Mesodermal cell (in vitro differentiated cells): ENCODE results near the gene ERBB4.

Experiments
- H3K27ac ChIP-seq: 2 replicates; pipeline ENCODE4 v1.7.0; 2013; ENCODE audit warnings: mild to moderate bottlenecking, low read depth, low read length, moderate library complexity; ENCODE audit not compliant: severe bottlenecking
- H3K36me3 ChIP-seq: 2 replicates; pipeline ENCODE4 v1.7.1; 2013; ENCODE audit warnings: mild to moderate bottlenecking, low read length, moderate library complexity; ENCODE audit not compliant: control insufficient read depth, insufficient read depth
- H3K4me1 ChIP-seq: one replicate; pipeline ENCODE4 v1.7.1; 2013; ENCODE audit warnings: mild to moderate bottlenecking, low read length; ENCODE audit not compliant: insufficient read depth, control insufficient read depth, poor library complexity, severe bottlenecking
- H3K4me3 ChIP-seq: 2 replicates; pipeline ENCODE4 v1.7.0; 2013; ENCODE audit warnings: low read length, control low read depth, mild to moderate bottlenecking; ENCODE audit not compliant: insufficient read depth, poor library complexity, severe bottlenecking; ENCODE audit errors: extremely low read depth
- H3K9me3 ChIP-seq: 2 replicates; pipeline ENCODE4 v1.7.1; 2013; ENCODE audit warnings: mild to moderate bottlenecking, low read length, moderate library complexity; ENCODE audit not compliant: control insufficient read depth
- WGBS, 2 experiments: methylation state at CpG; one replicate each; pipeline ENCODE4 v1.1.5; 2013; ENCODE audit warnings: missing lambda C conversion rate in 2 of 2; ENCODE audit not compliant: insufficient coverage in 2 of 2; 5-methylcytosine and 5-hydroxymethylcytosine counted together

Gene ERBB4

GRCh38 chr2:211822686-211823335 is 715.8 kb downstream of the ERBB4 start:
- no peak overlapping the region for H3K27ac ChIP-seq
- no peaks in the 10 kb centered on the region for H3K36me3 ChIP-seq
- no peak overlapping the region for H3K4me3 ChIP-seq
- 100% methylated on average over 1 of the region's 3 CpGs; no CpG with 5 or more reads in 1 of the 2 experiments for WGBS, 2 experiments
- H3K4me1 ChIP-seq = no peaks in the 10 kb centered on the region
- no peaks in the 10 kb centered on the region for H3K9me3 ChIP-seq

GRCh38 chr2:211816754-211817153 is 721.8 kb downstream of the ERBB4 start:
- no peaks in the 10 kb centered on the region for H3K9me3 ChIP-seq
- H3K27ac ChIP-seq = no peak overlapping the region
- no peaks in the 10 kb centered on the region for H3K4me1 ChIP-seq
- H3K36me3 ChIP-seq = no peaks in the 10 kb centered on the region
- no peak overlapping the region for H3K4me3 ChIP-seq
- no CpG with 5 or more reads among the region's 1 CpG for WGBS, 2 experiments

GRCh38 chr2:211812587-211812986 is 726.0 kb downstream of the ERBB4 start:
- no peaks in the 10 kb centered on the region for H3K4me1 ChIP-seq
- no peak overlapping the region for H3K27ac ChIP-seq
- WGBS, 2 experiments = 68 to 73% methylated on average over 4 of the region's 4 CpGs
- no peak overlapping the region for H3K4me3 ChIP-seq
- H3K36me3 ChIP-seq = no peaks in the 10 kb centered on the region
- H3K9me3 ChIP-seq = no peaks in the 10 kb centered on the region

GRCh38 chr2:211802666-211803065 is 735.9 kb downstream of the ERBB4 start:
- Histone ChIP-seq H3K4me1 (no peaks in the 10 kb centered on the region), H3K9me3 (no peaks in the 10 kb centered on the region), H3K36me3 (no peaks in the 10 kb centered on the region), H3K4me3 (no peak overlapping the region), H3K27ac (no peak overlapping the region)
- 84% methylated on average over 3 of the region's 4 CpGs; no CpG with 5 or more reads in 1 of the 2 experiments for WGBS, 2 experiments

- H3K4me3 ChIP-seq = no peak overlapping the region
- no peak overlapping the region for H3K27ac ChIP-seq
- WGBS, 2 experiments = 71% methylated on average over 1 of the region's 1 CpG; no CpG with 5 or more reads in 1 of the 2 experiments
- no peaks in the 10 kb centered on the region for H3K36me3 ChIP-seq
- no peaks in the 10 kb centered on the region for H3K4me1 ChIP-seq
- H3K9me3 ChIP-seq = no peaks in the 10 kb centered on the region
Observed at GRCh38 chr2:211800001-211800400, 738.6 kb downstream of the ERBB4 start.

- Histone ChIP-seq H3K4me1 (no peaks in the 10 kb centered on the region), H3K36me3 (no peaks in the 10 kb centered on the region), H3K27ac (no peak overlapping the region), H3K9me3 (no peaks in the 10 kb centered on the region), H3K4me3 (no peak overlapping the region)
- WGBS, 2 experiments = 89% methylated on average over 1 of the region's 1 CpG; no CpG with 5 or more reads in 1 of the 2 experiments
Observed at GRCh38 chr2:211798868-211799267, 739.7 kb downstream of the ERBB4 start.

GRCh38 chr2:211793690-211794089 is 744.9 kb downstream of the ERBB4 start:
- no peaks in the 10 kb centered on the region for H3K36me3 ChIP-seq
- 60 to 76% methylated on average over 1 to 3 of the region's 5 CpGs for WGBS, 2 experiments
- H3K9me3 ChIP-seq = no peaks in the 10 kb centered on the region

GRCh38 chr2:211789982-211790381 is 748.6 kb downstream of the ERBB4 start:
- no peaks in the 10 kb centered on the region for H3K9me3 ChIP-seq
- no peak overlapping the region for H3K4me3 ChIP-seq
- H3K27ac ChIP-seq = no peak overlapping the region
- no CpG with 5 or more reads among the region's 4 CpGs for WGBS, 2 experiments
- peaks cover 5% of the 10 kb centered on the region for H3K4me1 ChIP-seq
- no peaks in the 10 kb centered on the region for H3K36me3 ChIP-seq

More at GRCh38 chr2:211793690-211794089, 744.9 kb downstream of the ERBB4 start:
- Histone ChIP-seq H3K4me1 (peaks cover 5% of the 10 kb centered on the region), H3K4me3 (no peak overlapping the region), H3K27ac (no peak overlapping the region)

- WGBS, 2 experiments = 89% methylated on average over 2 of the region's 5 CpGs; no CpG with 5 or more reads in 1 of the 2 experiments
- H3K4me1 ChIP-seq = no peaks in the 10 kb centered on the region
- no peak overlapping the region for H3K27ac ChIP-seq
- no peak overlapping the region for H3K4me3 ChIP-seq
- no peaks in the 10 kb centered on the region for H3K36me3 ChIP-seq
- H3K9me3 ChIP-seq = no peaks in the 10 kb centered on the region
Observed at GRCh38 chr2:211766689-211767088, 771.9 kb downstream of the ERBB4 start.

GRCh38 chr2:211762479-211762878 is 776.1 kb downstream of the ERBB4 start:
- no peaks in the 10 kb centered on the region for H3K36me3 ChIP-seq
- no peaks in the 10 kb centered on the region for H3K4me1 ChIP-seq
- H3K27ac ChIP-seq = no peak overlapping the region
- no peaks in the 10 kb centered on the region for H3K9me3 ChIP-seq
- no peak overlapping the region for H3K4me3 ChIP-seq
- 73 to 95% methylated on average over 2 of the region's 3 CpGs for WGBS, 2 experiments

- WGBS, 2 experiments = no CpG with 5 or more reads among the region's 1 CpG
- Histone ChIP-seq H3K4me3 (no peak overlapping the region), H3K9me3 (no peaks in the 10 kb centered on the region), H3K27ac (no peak overlapping the region), H3K36me3 (no peaks in the 10 kb centered on the region), H3K4me1 (no peaks in the 10 kb centered on the region)
Observed at GRCh38 chr2:211760103-211760502, 778.5 kb downstream of the ERBB4 start.
